HG03025 (cell line): ENCODE results near the gene DENND1A.

Experiments
- ATAC-seq: cut with Tn5 transposase; IDR thresholded peaks from one replicate; pipeline ENCODE4 v1.9.1; 2021; ENCODE audit warnings: mild to moderate bottlenecking, moderate library complexity; ENCODE audit not compliant: unreplicated experiment, low FRiP score

The DENND1A gene

GRCh38 chr9:123868002-123868401 lies 61.9 kb downstream of the DENND1A start:
- no peak for ATAC-seq

- no peak for ATAC-seq
These were observed 62.9 kb downstream of the DENND1A start for GRCh38 chr9:123867034-123867433.

GRCh38 chr9:123866497-123866896 lies 63.4 kb downstream of the DENND1A start:
- ATAC-seq = no peak

- ATAC-seq = no peak
These were observed 64.5 kb downstream of the DENND1A start for GRCh38 chr9:123865226-123866000.

GRCh38 chr9:123864251-123864650 lies 65.7 kb downstream of the DENND1A start:
- ATAC-seq = no peak

GRCh38 chr9:123863164-123863855 lies 66.6 kb downstream of the DENND1A start:
- no peak for ATAC-seq

GRCh38 chr9:123861756-123862120 lies 68.2 kb downstream of the DENND1A start:
- ATAC-seq = no peak

GRCh38 chr9:123861086-123861755 lies 68.7 kb downstream of the DENND1A start:
- ATAC-seq = no peak

- ATAC-seq = no peak
These were observed 69.3 kb downstream of the DENND1A start for GRCh38 chr9:123860603-123861002.

- ATAC-seq = no peak
These were observed 77.5 kb downstream of the DENND1A start for GRCh38 chr9:123852403-123852802.

GRCh38 chr9:123851851-123852250 lies 78.1 kb downstream of the DENND1A start:
- no peak for ATAC-seq

GRCh38 chr9:123848447-123849085 lies 81.4 kb downstream of the DENND1A start:
- ATAC-seq = no peak

- no peak for ATAC-seq
These were observed 83.0 kb downstream of the DENND1A start for GRCh38 chr9:123846966-123847365.

GRCh38 chr9:123843703-123844102 lies 86.2 kb downstream of the DENND1A start:
- no peak for ATAC-seq

GRCh38 chr9:123835821-123836220 lies 94.1 kb downstream of the DENND1A start:
- no peak for ATAC-seq

GRCh38 chr9:123834889-123835562 lies 94.9 kb downstream of the DENND1A start:
- no peak for ATAC-seq

- no peak for ATAC-seq
These were observed 95.6 kb downstream of the DENND1A start for GRCh38 chr9:123834218-123834888.

- ATAC-seq = no peak
These were observed 96.9 kb downstream of the DENND1A start for GRCh38 chr9:123832858-123833650.

GRCh38 chr9:123832176-123832575 lies 97.8 kb downstream of the DENND1A start:
- no peak for ATAC-seq
